BJ (cell line): Measurements from ENCODE around the gene PTPRU. TPM values are rescaled to one million over a fixed set of nuclear protein-coding genes. Genes with fewer than 3 reads are reported as not detected.

ENCODE experiments used
- CTCF ChIA-PET: fragments of 350-600 bp; formaldehyde crosslinking; extraction: SDS; loops from one replicate; lab custom pipeline; 2021; ENCODE audit warnings: antibody characterized with exemption, inconsistent platforms; lab: Yijun Ruan, JAX
- POLR2A ChIA-PET: fragments of 300-600 bp; sonication (Branson Sonifier 250); formaldehyde crosslinking; extraction: SDS; loops from one replicate; lab custom pipeline; 2021; ENCODE audit warnings: antibody characterized with exemption; lab: Charles Lee
- DNase-seq: peaks from one replicate; pipeline ENCODE4 v3.0.0-alpha.2; 2011; ENCODE audit warnings: low read depth
- H3K27me3 ChIP-seq: 2 replicates; pipeline ENCODE4 v1.6.0; 2011; ENCODE audit warnings: low read length; ENCODE audit not compliant: control insufficient read depth, insufficient read depth
- H3K36me3 ChIP-seq: 2 replicates; pipeline ENCODE4 v1.5.1; 2011; ENCODE audit warnings: low read length; ENCODE audit not compliant: control insufficient read depth, insufficient read depth
- H3K4me3 ChIP-seq: 2 replicates; pipeline ENCODE4 v1.5.1; 2011; ENCODE audit warnings: low read depth, mild to moderate bottlenecking, control low read depth, low read length
- CTCF ChIP-seq: IDR thresholded peaks from 2 replicates; pipeline ENCODE4 v1.5.1; 2011; ENCODE audit warnings: low read depth, mild to moderate bottlenecking, control low read depth, inconsistent platforms, low read length, moderate library complexity; ENCODE audit not compliant: insufficient read depth
- polyA plus RNA-seq: library from polyadenylated mRNA; depleted of rRNA; stranded (reverse); fragments of >200 nt; gene quantifications from 2 replicates; pipeline ENCODE4 v1.2.3, GENCODE V29; 2011

Gene PTPRU
- polyA plus RNA-seq, 1 experiment, result 19.8 TPM

DNA sequence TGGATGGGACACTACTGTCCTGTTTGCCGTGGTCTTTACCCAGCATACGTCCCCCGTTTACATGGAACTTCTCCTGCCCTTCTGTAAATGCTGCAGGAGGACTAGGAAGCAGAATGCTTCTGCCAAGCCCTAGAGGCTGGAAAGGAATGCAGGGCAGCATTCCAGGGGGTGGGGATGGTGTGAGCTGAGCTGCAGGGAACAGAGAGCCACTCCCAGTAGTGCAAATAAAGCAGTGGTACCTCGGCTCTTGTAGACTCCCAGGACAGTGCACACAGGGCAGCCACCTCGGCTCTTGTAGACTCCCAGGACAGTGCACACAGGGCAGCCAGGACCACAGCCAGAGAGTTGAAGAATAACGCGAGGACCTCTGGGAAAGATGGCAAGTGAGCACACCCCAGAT, 35.4 kb downstream of the PTPRU start:
- DNase-seq, result peak; percentile 44
- ChIA-PET POLR2A (no interaction called here), CTCF (interaction anchor here (0.9 to 1.3 kb wide), 3 partner anchors 11 to 30 kb away, joined by 3 to 4 read pairs (median 3); no protein-coding TSS in a partner anchor)
- Histone ChIP-seq H3K27me3 (no peaks in the 10 kb centered on the region), H3K4me3 (no peak overlapping the region), H3K36me3 (peaks cover 4% of the 10 kb centered on the region; the same call in 1 of the 2 replicates)
- no peak for TF ChIP-seq CTCF

- ChIA-PET CTCF (interaction anchor here (0.6 kb wide), 1 partner anchor 14 kb away, joined by 3 read pairs; no protein-coding TSS in a partner anchor), POLR2A (no interaction called here)
- TF ChIP-seq CTCF, result no peak
- no peak for DNase-seq
- no peaks in the 10 kb centered on the region for H3K27me3 ChIP-seq
- no peak overlapping the region for H3K4me3 ChIP-seq
- peaks cover 4% of the 10 kb centered on the region; the same call in 1 of the 2 replicates for H3K36me3 ChIP-seq
These were observed 36.0 kb downstream of the PTPRU start for GRCh38 chr1:29272147-29272907.

DNA sequence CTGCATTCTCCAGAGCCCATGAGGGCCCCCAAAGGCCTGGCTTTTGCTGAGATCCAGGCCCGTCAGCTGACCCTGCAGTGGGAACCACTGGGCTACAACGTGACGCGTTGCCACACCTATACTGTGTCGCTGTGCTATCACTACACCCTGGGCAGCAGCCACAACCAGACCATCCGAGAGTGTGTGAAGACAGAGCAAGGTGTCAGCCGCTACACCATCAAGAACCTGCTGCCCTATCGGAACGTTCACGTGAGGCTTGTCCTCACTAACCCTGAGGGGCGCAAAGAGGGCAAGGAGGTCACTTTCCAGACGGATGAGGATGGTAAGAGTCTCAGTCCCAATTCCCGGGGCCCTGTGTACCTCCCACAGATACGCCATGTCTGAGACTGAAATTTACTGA, 39.1 kb downstream of the PTPRU start:
- H3K36me3 ChIP-seq, result peaks cover 10% of the 10 kb centered on the region
- no peak for DNase-seq
- ChIA-PET CTCF (interaction anchor here (0.6 to 0.8 kb wide), 2 partner anchors 1106 to 1433 kb away, joined by 3 read pairs; no protein-coding TSS in a partner anchor), POLR2A (no interaction called here)
- H3K27me3 ChIP-seq, result no peaks in the 10 kb centered on the region
- no peak for TF ChIP-seq CTCF
- H3K4me3 ChIP-seq, result no peak overlapping the region

- H3K27me3 ChIP-seq, result no peaks in the 10 kb centered on the region
- POLR2A ChIA-PET, result no interaction called here
- DNase-seq, result no peak
- CTCF ChIA-PET, result no interaction called here
- peaks cover 11% of the 10 kb centered on the region for H3K36me3 ChIP-seq
- H3K4me3 ChIP-seq, result no peak overlapping the region
- TF ChIP-seq CTCF, result no peak
These were observed 41.8 kb downstream of the PTPRU start for GRCh38 chr1:29278124-29278523.

DNA sequence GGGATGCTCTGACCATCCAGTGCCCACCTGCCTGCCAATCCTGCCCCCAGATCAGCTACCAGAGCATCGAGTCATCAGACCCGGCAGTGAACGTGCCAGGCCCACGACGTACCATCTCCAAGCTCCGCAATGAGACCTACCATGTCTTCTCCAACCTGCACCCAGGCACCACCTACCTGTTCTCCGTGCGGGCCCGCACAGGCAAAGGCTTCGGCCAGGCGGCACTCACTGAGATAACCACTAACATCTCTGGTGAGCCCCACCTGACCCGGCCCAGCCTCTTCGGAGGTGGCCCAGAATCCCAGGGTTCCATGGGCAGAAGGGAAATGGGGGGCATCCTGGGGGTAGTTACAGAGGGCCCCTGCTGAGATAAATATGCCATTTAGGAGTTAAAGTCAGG, 43.1 kb downstream of the PTPRU start:
- ChIA-PET POLR2A (no interaction called here), CTCF (interaction anchor here (0.7 kb wide), 1 partner anchor 273 kb away, joined by 4 read pairs; no protein-coding TSS in a partner anchor)
- Histone ChIP-seq H3K4me3 (no peak overlapping the region), H3K36me3 (peaks cover 12% of the 10 kb centered on the region), H3K27me3 (no peaks in the 10 kb centered on the region)
- DNase-seq, result no peak
- TF ChIP-seq CTCF, result no peak
